HG02852 (cell line): ENCODE data around the gene SNX19.
"Not testable (repeated sequence)": the region's sequence is repeated elsewhere in the genome, so short reads cannot be mapped to it uniquely, and the experiment has no call there.

Experiments used
- ATAC-seq: cut with Tn5 transposase; IDR thresholded peaks from one replicate; pipeline ENCODE4 v1.9.1; 2021; ENCODE audit warnings: mild to moderate bottlenecking, moderate library complexity; ENCODE audit not compliant: unreplicated experiment

The SNX19 gene

DNA sequence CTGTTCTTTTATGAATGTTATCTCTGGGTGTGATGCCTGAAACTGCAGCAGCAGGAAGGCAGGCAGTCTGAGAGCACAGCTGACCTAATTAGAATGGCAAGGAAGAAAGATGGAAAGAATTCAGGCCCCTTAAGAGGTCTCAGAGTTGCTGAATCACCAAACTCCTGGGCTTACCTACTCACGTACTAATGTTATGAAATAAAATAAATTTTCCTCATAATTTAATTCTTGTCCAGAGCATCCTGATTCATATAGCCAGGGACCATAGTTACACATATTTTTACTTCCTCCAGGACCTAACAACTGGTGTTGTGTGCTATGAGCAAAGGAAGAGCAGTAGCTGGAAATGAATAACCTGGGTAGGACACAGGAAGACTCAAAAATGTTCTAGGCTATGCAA lies 41.9 kb downstream of the SNX19 start:
- no peak for ATAC-seq

GRCh38 chr11:130873761-130874160 lies 42.5 kb downstream of the SNX19 start:
- ATAC-seq = no peak

- ATAC-seq = no peak
These were observed 43.3 kb downstream of the SNX19 start for GRCh38 chr11:130872981-130873380.

- no peak for ATAC-seq
These were observed 43.8 kb downstream of the SNX19 start for GRCh38 chr11:130872513-130872912.

GRCh38 chr11:130872102-130872501 lies 44.2 kb downstream of the SNX19 start:
- ATAC-seq = no peak

DNA sequence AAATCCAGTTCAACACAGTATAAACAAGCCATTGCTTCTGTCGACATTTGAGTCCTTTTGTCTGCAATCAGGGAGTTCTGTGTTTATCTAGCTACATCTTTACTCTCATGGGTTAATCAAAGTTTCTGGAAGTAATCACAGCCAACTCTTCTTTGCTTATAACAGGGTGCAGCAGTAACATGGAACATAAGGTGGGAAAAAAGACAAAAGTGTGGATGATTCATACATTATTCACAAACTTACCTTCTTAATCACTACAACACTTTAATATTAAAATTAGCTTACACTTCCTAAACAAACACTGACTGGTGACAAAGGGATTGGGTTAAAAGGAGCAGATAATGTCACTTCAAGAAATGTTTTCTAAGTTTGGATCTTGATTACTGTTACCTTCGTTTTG lies 44.7 kb downstream of the SNX19 start:
- ATAC-seq = no peak

GRCh38 chr11:130868721-130869390 lies 47.4 kb downstream of the SNX19 start:
- no peak for ATAC-seq

DNA sequence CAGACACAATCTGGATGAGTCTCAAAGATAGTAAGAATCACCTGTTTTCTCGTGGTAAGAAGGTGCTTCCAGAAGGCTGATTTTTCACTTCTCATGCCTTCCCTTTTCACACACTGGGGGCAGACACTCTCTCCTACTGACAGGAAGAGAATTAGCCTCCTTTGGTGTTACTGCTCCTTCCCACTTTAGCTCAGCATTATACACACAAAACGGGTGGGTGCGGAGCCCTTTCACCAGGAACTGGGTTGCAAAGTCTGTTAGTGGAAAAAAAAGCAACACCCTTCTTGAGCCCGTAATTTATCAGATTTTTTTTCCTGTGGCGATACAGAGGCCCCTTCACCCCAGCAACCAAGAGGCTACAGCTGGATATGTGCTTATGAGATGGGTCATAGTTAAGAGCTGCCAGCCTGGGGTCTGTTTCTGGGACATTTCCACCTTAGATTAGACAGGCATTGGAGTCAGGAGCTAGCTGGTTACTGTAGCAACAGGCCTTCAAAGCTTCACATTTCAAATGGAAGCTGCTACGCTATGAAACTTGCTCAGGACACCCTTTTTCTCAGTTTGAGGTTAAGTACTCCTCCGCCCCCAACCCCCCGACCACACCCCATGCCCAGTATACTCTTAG lies 48.1 kb downstream of the SNX19 start:
- ATAC-seq = no peak

DNA sequence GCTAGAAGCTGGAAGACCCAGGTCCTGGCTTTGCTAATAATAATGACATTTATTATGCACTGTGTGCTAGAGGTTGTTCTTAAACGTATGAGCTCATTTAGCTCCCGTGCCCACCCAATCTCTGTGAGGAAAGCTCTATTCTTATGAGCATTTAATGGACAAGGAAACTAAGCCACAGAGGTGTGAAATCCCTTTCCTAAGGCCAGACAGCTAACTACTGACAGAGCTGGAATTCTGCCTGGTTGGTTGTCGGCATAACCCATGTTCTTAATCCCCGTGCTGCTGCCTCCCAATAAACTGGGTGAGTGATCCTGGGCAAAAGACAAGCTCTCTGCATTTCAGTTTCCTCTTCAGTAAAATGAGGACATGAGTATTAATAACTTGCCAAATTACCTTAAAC lies 49.4 kb downstream of the SNX19 start:
- ATAC-seq = no peak

- ATAC-seq = no peak
These were observed 50.5 kb downstream of the SNX19 start for GRCh38 chr11:130865774-130866114.

GRCh38 chr11:130865091-130865773 lies 51.0 kb downstream of the SNX19 start:
- no peak for ATAC-seq

DNA sequence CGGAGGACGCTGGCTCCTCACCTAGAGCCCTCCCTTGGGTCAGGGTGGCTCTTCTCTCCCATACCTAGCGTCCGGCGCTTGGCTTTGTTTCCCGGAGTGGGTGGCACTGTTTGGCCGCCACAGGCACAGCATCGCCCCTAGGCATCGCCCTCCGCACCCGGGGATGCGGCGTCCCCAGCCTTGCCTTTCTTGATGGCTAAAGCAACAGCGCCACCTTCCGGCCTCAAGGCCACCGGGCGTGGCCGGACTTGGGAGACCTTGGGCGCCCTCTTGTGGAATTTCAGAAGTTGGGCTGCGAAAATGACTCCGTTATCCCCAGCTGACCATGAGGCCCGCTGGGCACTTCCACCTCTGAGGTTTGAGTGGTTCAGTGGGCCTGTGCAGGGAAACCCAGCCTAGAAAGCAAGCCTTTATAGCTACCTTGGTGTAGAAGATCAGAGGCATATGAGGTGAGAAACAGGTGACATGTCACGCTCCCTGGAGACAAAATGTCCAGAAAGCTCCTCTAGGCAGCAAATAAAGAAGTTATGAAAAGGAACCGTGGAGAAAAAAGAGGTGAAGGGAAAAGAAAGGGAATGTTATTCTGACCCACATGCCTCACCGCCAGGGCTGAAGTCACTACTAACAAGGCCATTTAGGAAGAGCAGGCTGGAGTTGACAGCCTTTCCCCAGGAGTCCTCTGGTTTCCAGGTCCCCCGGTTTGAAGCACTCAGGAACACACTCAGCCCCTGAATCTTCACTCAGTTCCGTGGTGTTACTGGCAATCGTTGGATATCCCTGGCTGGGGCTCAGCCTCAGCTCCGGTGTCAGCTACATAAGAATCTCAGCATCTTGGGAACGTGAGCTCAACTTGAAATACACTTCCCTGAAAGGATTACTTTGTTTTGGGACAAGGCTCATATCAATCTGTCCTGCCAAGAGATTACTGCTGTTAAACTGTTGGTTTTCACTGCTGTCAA lies 54.1 kb downstream of the SNX19 start:
- ATAC-seq = peak; percentile 73

DNA sequence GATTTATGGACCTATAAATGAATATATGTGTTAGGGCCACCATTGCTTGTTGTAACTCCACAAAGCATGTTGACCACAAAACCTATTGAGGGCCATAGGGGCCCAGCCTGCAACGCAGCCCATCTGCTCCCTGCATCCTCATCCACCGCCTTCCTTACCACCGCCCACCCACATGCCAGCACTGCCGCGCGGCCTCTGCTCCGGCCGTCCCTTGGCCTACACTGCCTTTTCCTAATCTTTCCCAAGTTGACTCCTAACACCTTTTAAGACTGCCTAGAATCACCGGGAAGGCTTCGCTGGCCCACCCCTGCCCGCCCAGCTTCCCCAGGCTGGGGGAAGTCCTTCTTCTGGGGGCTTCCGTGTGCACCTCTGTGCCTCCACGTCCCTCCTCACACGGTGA lies 55.0 kb downstream of the SNX19 start:
- no peak for ATAC-seq

- no peak for ATAC-seq
These were observed 56.4 kb downstream of the SNX19 start for GRCh38 chr11:130859886-130860285.

- no peak for ATAC-seq
These were observed 58.1 kb downstream of the SNX19 start for GRCh38 chr11:130858215-130858614.

DNA sequence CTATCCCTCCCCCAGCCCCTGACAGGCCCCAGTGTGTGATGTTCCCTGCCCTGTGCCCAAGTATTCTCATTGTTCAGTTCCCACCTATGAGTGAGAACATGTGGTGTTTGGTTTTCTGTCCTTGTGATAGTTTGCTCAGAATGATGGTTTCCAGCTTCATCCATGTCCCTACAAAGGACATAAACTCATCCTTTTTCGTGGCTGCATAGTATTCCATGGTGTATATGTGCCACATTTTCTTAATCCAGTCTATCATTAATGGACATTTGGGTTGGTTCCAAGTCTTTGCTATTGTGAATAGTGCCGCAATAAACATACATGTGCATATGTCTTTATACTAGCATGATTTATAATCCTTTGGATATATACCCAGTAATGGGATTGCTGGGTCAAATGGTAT lies 60.6 kb downstream of the SNX19 start:
- ATAC-seq = not testable (repeated sequence)

DNA sequence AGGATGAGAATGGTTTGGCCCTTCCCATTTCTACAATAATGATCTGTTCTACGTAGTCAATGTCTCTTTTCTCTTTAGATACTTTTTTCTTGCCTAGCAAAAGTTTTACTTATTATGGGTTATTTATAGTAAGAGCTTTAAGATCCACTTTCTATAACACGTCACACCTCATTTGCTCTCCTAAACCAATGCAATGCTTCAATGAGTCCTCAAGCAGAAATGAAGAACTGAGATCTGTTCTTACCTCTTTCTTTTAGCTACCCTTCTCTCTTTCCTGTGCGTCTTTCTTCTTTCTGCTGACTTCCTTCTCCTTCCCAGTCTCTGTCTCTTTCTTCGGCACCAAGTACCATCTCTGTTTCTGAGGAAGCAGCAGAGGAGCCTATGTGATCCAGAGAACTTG lies 61.8 kb downstream of the SNX19 start:
- ATAC-seq = peak; percentile 86

GRCh38 chr11:130852589-130852988 lies 63.7 kb downstream of the SNX19 start:
- ATAC-seq = no peak

GRCh38 chr11:130850185-130850944 lies 65.9 kb downstream of the SNX19 start:
- ATAC-seq = no peak

DNA sequence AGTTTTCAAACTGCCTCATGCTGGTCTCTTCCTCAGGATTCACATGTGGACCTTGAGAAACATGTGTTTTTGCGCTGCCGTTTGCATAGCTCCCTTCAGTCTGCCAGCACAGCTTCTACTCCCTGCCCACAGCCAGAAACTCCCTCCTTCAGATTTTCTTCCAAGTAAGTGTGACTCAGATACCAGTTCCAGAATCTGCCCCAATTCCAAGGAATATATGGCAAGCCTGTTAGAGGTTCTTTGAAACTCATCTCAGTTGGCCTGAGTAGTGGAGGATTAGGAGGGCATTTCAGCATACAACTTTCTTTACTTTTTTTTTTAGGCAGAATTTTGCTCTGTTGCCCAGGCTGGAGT lies 67.1 kb downstream of the SNX19 start:
- ATAC-seq = no peak
